ENCODE measurements around the gene CRHR1. TPM values are rescaled to one million over a fixed set of nuclear protein-coding genes. Genes with fewer than 3 reads are reported as not detected.
A peak's percentile ranks its signal among the peaks of the same experiment; 100 is the strongest.

Gene CRHR1
- total RNA-seq, 1 donor, result under 0.01 TPM

DNA sequence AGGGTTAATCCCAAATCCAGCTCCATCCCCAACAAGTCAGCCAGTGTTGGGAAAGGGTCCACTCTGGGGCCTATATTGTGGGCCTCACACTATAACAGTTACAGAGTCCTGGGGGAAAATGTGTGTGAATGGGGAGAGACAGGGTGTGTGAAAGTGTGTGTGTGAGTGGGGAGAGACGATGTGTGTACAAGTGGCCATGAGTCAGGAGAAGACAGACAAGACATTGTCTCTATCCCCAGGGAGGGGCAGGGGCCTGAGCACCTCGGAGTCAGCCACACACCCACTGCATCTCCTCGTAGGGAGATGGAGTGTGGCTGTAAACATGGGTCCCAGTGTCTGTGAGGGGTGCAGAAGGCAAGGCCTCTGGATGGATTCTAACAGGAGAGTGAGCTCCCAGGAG is 2.9 kb downstream of the CRHR1 start:
- DNase-seq (ENCODE audit: low read depth in 2 of 3, low spot score in 2 of 3), result no peak

DNA sequence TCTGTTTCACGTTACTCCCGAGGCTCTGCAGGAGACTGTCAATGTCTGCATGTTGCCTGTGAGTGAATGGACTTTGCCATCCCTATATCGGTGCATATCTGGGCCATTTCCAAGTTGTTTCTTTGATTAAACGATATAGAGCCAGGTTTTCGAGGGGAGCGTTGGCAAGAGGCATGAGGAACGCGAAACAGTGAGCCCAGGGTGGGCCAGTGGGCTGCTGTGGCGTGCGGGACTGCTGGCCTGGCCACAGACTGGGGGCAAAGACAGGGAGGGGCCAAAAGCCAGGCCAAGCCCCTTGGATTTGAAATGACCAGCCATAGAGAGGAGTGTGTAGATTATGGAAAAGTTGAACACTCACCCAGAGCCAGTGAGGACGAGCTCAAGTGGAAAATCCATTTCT is 3.5 kb downstream of the CRHR1 start:
- DNase-seq (ENCODE audit: low read depth in 2 of 3, low spot score in 2 of 3), result no peak

DNA sequence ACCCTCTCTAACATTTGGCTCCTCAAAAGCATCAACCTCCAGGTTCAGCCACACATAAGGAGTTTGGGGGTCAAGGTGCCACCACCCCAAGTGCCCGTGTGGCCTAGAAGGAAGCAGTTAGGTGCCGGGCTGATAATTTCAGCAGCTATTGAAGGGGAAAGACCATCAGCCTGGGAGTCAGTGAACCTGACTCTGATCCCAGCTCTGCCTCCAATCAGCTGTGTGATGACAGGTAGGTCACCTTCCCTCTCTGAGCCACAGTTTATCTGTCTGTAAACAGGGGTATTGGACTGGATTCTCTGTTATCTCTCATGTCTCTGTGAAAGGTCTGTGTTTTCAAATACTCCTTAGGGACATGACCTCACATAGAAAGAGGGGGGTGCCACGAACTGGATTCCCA is 3.9 kb downstream of the CRHR1 start:
- DNase-seq (ENCODE audit: low read depth in 2 of 3, low spot score in 2 of 3), result no peak

DNA sequence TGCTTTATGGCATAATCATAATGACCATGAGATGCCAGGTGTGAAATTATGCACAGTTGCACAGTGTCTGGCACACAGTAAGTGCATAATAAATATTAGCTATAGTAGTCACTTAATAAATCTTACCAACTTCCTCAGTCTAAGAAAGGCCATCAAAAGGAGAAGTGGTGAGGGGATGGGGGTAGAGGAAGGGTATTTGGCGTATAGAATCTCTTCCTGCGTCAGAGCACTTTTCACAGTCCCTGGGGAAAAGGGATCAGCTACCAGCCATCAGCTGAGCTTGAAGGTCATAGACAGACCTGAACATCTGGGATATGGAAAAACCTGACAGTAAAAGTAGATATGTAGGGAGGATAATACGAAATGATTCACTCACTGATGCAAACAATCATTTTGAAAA is 5.8 kb downstream of the CRHR1 start:
- peak in 1 of 3 donors; percentile 27 for DNase-seq (ENCODE audit: low read depth in 2 of 3, low spot score in 2 of 3)

DNA sequence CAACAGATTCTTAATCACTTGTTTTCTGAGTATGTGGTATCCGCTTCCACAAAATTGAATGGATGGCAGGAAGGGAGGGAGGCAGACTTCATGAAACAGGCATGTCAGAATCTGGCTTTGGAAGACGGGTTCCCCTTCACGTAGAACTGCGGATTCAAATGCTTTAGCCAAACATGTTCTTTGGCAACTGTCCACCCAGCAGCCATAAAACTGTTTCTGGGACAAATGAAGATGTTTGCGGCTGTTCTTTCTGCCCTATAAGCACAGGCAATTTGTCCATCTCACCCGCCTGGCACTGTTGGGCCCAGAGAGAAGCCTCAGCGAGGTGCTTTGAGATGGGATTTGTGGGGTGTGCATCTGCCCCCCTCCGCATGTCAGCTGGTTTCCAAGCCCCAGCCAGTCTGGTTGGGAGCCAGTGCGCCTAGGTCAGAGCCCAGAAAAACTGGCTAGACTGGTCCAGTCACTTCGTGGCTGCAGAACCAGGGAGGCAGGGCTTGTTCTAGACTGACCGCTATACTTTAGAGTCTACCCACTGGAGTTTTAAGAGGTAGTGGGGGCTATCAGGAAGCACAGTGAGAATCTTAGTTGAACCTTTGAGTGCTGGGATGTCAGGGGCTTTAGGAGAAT is 6.3 kb downstream of the CRHR1 start:
- DNase-seq (ENCODE audit: low read depth in 2 of 3, low spot score in 2 of 3), result no peak

DNA sequence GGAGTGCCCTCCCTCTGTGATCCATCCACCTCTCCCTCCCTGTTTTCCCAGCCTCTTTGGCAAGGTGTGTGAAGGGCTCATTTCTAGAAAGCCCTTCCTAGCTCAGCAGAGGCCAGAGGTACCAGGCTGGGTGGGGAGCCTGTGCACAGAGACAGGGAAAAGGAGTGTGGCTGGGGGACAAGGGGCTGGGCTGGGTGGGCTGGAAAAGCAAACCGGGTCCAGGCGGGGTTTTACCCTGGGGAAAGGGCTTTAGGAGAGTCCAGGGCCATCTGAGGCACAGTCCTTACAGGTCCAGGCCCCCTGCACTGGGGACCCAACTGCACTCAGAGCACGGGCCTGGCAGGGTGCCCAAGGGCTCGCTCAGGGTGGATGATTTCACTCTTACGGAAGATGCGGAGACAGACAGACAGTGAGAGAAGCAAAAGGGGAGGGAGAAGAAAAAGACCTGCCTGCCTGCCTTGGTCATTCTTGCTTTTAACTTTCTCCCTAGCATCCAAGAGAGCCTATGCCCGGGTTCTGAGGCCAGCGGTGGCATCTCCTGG is 7.0 kb downstream of the CRHR1 start:
- DNase-seq (ENCODE audit: low read depth in 2 of 3, low spot score in 2 of 3), result no peak

DNA sequence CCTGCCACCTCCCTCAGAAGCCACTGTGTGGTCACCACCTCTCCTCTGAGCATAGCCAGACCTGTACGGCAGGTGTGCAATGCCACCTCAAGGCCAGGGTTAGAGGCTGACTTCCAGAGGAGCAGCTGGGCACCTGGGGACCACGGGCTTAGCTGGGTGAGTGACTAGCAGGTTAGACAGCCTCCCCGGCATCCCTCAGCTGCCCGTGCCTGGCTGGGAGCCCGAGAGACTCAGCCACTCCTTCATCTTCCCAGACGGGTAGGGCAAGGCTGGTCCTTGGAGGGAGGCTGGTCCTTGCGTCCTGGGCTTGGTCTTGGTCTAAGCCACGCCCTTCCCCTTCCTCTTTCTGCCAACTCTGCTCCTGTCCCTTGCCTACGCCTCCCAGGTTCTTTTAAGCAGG is 7.8 kb downstream of the CRHR1 start:
- DNase-seq (ENCODE audit: low read depth in 2 of 3, low spot score in 2 of 3), result no peak

DNA sequence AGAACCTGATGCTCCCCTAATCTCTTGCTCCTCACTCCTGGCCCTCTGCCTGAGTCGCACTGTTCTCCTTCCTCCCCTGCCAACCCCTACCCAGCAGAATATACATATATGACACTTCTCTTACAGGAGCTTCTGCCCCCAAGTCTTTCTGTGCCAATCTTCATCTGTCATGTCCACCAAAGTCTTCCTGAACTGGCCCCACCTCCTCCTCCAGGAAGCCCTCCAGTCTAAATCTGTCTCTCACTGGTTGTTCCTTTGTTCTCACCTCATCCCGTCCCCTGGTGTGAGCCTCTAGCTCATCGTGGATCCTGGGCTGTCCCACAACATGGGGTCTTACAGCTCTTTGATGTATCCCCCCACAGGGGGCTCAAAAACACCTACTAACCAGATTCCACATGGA is 8.3 kb downstream of the CRHR1 start:
- DNase-seq (ENCODE audit: low read depth in 2 of 3, low spot score in 2 of 3), result no peak

DNA sequence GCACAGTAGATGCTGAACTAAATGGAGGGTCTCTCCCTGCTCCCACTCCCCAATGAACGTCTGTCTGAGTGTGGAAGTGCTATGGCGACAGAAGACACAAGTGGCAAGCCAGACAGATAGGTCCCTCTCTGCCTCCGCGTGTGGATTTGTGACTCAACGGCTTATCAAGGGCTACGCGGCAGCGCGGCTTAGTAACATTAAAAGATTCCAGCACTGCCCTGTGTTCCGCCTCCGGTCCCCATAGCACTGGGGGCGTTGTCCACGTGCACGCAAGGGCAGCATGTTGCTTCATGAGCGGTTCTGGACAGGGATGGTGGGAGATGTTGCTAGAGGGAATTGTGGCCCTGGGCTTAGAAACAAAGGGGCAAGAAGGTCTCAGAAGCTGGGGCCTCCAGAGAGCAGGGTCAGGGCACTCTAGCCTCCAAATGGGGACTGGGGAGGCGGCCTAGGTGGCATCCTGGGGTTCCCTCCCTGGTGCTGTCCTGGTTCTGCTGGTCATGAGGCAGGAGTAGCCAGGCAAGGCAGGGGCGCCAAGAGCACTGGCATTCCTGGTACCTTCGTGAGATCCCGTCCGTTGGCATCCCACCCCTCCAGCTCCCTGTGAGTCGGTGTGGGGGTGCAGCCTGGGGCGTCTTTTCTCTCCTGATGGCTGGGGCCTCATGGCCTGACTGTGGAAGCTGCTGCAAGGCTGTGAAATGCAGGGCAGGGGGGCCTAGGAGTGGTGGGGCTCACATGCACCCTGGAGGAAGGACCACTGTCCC is 9.1 kb downstream of the CRHR1 start:
- DNase-seq (ENCODE audit: low read depth in 2 of 3, low spot score in 2 of 3), result no peak

DNA sequence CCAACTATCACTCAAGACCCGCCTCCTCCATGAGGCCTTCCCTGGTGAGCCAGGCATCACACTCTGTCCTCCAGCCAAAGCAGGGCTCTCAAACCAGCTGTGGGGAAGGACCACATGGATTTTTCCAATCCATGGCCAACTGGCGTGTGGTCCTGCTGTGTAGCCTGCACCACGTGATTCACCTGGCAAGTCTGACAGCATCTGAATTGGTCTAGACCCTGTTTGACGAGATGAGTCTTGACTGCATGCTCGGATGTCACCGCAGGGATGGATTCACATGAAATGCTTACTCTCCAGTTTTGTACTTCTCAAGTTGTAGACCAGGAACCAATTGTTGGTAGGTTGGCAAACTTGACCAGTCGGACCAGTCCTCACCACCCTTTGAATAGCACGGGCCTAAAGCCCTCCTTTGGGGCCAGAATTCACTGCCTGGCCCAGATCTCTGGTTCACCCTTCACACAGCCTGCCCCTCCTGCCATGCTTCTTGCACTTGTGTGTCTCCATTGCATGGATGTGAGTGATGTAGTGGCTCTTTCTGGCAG is 9.9 kb downstream of the CRHR1 start:
- no peak for DNase-seq (ENCODE audit: low read depth in 2 of 3, low spot score in 2 of 3)

DNA sequence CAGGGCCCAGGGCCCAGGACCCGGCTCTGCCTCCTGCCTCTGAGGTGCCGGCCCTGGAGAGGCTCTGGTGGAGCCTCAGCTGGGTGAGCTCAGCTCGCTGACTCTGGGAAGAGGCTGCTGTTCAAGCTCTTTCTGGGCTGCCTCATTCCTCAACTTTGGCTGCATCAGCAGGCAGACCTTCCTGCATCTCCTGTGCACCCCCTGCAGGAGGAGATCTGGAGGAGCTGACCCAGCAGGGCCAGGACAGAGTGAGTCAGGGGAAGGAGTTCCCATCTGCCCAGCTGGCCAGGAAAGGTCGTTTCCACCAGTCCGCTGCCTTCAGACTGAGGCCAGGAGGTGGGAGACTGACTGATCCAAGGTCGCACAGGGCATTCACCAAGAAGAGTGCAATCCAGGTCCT is 10.7 kb downstream of the CRHR1 start:
- no peak for DNase-seq (ENCODE audit: low read depth in 2 of 3, low spot score in 2 of 3)

DNA sequence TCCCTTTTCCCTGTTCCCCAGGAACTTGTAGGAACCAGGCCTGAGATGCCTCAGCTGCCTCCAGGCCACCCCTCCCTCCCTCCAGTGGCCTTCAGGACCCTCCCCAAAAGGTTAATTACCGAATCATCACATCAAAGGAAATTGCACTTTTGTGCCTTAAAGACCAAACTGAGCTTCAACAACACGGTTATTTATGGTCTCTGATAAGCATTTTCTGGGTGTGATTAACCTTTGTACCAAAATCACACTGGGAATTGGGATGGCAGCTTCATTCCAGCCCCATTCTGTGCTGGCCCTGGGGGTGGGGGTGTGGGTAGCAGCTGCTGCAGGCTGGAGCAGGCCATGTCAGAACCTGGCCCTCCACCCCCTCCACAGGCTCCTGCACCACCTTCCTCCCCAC is 16.7 kb downstream of the CRHR1 start:
- DNase-seq (ENCODE audit: low read depth in 2 of 3, low spot score in 2 of 3), result no peak

DNA sequence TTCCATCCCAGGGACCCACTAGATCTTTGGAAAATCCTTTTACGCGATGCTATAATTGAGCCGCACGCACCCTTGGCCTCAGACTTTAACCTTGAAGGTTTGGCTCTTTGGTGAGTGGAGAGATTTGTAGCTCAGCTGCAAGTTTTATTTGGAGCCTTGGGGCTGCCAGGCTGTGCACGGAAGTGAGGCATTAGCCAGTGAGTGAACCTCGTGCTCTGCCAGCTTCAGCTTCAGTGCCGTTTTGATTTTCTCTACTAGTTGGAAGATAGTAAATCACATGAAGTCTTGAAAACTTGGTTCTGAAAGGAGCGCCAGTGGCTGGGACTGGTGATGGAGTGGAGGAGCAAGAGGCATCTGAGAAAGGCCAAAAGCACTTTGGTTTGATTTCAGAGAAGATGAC is 17.3 kb downstream of the CRHR1 start:
- DNase-seq (ENCODE audit: low read depth in 2 of 3, low spot score in 2 of 3), result no peak

DNA sequence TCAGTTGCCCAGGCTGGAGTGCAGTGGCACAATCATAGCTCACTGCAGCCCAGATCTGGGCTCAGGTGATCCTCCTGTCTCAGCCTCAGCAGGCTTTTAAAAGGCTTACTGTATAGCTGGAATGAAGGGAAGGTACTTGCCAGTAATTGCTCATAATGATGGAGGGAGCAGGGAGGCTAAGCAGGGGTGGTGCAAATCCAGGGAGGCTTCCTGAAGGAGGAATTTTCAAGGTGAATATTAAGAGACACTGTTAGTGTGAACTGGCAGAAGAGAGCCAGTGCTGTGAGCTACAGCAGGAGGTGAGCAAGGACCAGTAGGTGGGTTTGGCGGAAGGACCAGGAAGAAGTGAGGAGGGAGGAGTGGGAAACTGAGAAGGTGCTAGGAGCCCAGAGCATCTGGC is 24.7 kb downstream of the CRHR1 start:
- DNase-seq (ENCODE audit: low read depth in 2 of 3, low spot score in 2 of 3), result no peak

DNA sequence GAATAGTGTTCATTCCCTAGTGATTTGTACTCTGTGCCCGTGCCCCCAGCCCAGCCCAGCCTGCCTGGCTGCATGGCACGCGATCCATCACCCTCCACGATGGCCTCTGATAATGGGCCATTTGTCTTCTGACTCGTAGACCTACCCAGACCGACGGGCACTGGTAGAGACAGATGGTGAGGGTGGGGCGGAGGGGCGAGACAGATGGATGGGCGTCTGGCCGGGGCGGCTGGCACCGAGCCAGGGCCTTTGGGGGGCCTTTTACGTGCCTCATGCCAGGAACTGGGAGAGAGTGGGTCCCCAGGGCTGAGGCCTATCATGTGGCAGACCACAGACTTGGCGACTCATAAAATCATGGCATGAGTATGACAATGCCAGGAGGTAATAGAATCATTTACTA is 25.4 kb downstream of the CRHR1 start:
- DNase-seq (ENCODE audit: low read depth in 2 of 3, low spot score in 2 of 3), result no peak

DNA sequence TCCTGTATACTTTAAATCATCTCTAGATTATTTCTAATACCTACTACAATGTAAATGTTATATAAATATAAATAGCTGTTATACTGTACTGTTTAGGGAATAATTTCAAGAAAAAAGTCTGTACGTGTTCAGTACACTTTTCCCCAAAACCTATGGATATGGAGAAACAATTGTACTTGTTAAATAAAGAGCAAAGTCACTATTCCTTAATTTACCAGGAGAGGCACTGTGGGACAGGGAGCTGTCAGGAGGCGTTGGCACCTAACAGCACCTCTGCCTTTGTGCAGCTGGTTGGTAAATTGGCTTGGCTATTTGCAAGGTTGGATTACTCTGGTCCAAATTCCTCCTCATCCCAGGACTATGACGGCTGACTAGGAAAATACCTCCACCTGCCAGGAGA is 28.0 kb downstream of the CRHR1 start:
- DNase-seq (ENCODE audit: low read depth in 2 of 3, low spot score in 2 of 3), result no peak

DNA sequence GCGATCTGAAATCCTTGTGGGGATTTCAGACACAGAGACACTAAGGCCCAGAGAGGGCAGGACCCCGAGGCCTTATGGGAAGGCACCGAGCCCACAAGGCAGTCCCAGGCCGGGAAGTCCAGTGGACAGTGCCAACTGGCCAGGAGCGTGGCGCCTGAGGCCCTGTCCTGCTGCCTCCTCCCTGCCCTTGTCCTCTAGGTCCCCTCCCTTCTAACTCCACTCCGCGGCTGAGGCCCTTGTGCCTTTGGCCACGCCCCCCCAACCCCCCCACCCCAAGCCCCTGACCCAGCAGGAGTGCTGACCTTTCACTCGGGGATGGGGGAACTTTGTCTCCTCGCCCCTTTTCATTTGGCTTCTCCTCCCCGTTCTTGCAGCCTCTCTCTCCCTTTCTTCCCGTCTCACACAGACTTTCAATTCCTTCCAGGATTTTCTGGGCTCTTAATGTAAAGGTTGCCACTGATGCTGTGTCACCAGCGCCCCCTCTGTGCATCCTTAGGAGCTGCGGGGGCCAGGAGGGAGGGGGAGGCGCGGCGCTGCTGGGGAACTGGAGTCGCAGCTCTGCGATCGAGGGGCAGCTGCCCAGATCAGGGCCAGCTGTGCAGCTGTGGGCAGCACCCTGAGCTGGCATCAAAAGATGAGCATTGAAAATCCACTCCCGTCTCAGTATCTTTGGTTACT is 29.1 kb downstream of the CRHR1 start:
- DNase-seq (ENCODE audit: low read depth in 2 of 3, low spot score in 2 of 3), result no peak

DNA sequence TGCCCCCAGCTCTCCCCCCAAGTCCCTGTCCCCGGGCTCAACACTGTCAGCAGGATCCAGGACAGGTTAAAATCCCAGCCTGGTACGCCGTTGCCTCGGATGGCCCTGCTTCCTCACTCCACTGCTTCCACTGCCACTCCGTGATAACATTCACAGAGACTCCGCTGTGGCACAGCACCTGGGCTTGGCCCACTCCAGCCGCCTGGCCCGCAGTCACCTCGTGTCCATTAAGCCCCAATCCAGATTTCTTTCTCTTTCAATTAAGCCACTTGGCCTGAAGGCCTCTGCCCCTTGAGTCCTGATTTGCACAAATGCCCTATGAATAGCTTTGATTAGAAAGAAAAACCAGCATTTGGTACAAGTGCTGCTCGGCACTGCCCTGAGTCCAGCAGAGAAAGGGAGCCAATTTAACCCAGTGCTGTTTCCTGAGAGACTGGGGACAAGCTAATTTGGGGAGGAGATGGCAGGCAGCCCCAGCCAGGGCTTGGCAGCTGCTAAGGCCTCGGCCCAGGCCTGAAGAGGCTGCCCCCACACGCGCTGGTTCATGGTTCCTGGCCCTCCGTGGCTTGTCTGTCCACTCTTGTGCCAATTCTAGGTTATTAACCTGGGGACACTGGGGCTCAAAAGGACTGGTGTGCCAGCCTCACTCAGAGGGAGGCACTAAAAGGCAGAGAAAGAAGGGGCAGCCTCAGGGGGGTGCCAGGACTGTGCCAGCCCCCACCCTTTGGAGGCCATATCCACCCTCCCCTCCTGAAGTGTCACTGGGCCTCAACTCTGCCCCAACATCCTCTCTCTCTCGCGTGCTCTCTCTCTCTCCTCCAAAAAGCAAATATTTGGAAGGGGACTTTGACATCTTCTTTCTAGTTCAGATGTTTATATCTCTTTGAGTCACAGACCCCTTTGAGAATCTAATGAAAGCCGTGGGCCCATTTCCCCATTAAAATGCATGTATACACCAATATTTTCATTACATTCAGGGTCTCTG is 30.8 kb downstream of the CRHR1 start:
- DNase-seq (ENCODE audit: low read depth in 2 of 3, low spot score in 2 of 3), result no peak

DNA sequence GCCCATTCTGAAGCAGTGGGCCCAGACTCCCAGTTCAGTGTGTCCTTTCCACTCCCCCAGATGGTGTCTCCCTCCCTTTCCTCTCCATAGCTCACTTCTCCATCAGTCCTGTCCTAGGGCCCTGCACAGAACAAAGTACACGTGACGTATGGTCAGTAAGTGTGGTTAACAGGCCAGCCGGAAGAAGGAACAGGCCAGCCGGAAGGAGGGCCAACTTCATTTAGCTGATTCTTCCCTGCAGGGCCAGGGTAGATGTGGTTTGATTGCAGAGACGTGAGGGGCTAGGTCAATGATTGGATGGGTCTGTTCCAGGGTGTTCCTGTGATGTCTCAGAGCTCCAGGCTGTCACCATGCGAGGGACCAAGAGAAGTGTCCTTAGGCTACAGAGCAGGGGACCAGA is 31.6 kb downstream of the CRHR1 start:
- DNase-seq (ENCODE audit: low read depth in 2 of 3, low spot score in 2 of 3), result no peak

DNA sequence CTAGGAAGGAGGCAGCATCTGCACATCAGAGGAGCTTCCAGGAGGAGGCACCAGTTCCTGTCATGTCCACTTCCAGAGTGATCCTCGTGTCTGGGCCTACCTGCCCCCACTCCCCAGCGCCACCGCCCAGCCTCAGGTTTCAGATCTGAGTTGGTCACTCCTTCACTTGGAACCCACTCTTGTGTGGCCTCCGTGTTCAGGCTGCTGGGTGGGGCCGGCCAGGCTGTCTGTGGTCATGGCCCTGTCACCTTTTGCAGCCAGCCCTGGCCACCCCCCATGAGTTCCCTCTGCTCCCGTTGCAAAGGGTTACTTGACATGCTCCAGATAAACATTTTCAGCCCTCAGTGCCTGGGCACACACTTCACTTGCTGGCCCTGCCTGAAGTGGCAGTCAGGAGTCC is 33.9 kb downstream of the CRHR1 start:
- DNase-seq (ENCODE audit: low read depth in 2 of 3, low spot score in 2 of 3), result no peak

Data from hematopoietic multipotent progenitor cell (in vitro differentiated cells).